HCT116 (cell line): ENCODE data around the gene RNF11. TPM values are rescaled to one million over a fixed set of nuclear protein-coding genes. Genes with fewer than 3 reads are reported as not detected.

Experiments
- ATAC-seq: fragments of 200-7000 bp; cut with Tn5 transposase; 2 replicates; pipeline ENCODE4 v1.9.1; 2020; ENCODE audit warnings: mild to moderate bottlenecking, moderate library complexity
- BruUV-seq: library from RNA; stranded (reverse); fragments of 400-500 nt; replicated peaks from 2 replicates; lab custom pipeline; 2021; lab: Mats Ljungman, UMichigan
- CTCF ChIA-PET: fragments of 300-600 bp; sonication (Branson Sonifier 250); formaldehyde crosslinking; loops from one replicate; lab custom pipeline; 2021; ENCODE audit warnings: antibody characterized with exemption; lab: Charles Lee
- POLR2A ChIA-PET: fragments of 300-600, 350-600 bp; sonication (Branson Sonifier 250); formaldehyde crosslinking; loops from one replicate; lab custom pipeline; 2021; ENCODE audit warnings: antibody characterized with exemption; lab: Charles Lee
- RAD21 ChIA-PET, 2 experiments: fragments of 300-600 bp; sonication (Branson Sonifier 250); formaldehyde crosslinking; loops; one replicate each; lab custom pipeline; 2023; ENCODE audit warnings: low total read pairs in 2 of 2; ENCODE audit not compliant: uncharacterized antibody in 2 of 2, unreplicated experiment in 2 of 2, low non-redundant PET in 1 of 2; lab: Charles Lee
- DNase-seq: peaks from one replicate; pipeline ENCODE4 v3.0.0-alpha.2; 2010; ENCODE audit warnings: low read depth, low spot score
- H2AFZ ChIP-seq: fragments of 200-600 bp; shearing (Covaris generic), sonication (generic); 2 replicates; pipeline ENCODE4 v1.6.1; 2017; ENCODE audit warnings: low read depth, mixed run types, mixed read lengths, antibody characterized with exemption, low read length; ENCODE audit not compliant: poor library complexity, severe bottlenecking
- H3K27ac ChIP-seq: 2 replicates; pipeline ENCODE4 v1.5.1; 2012; ENCODE audit warnings: low read depth, low read length
- H3K27me3 ChIP-seq: fragments of 200-600 bp; sonication (generic); 2 replicates; pipeline ENCODE4 v1.6.1; 2016; ENCODE audit warnings: mixed run types, low read length, mixed read lengths; ENCODE audit not compliant: insufficient read depth
- H3K36me3 ChIP-seq, 2 experiments: fragments of 200-500 bp in 1 of 2; fragments of 200-600 bp in 1 of 2; sonication (Bioruptor generic) in 1 of 2; sonication (generic) in 1 of 2; 2 replicates each; pipeline versions ENCODE4 v1.5.1 to v1.6.1; 2014 to 2016; ENCODE audit warnings: low read length in 2 of 2, inconsistent platforms in 1 of 2, mixed read lengths in 1 of 2, mixed run types in 1 of 2; ENCODE audit not compliant: insufficient read depth in 2 of 2, control insufficient read depth in 1 of 2
- H3K4me1 ChIP-seq, 2 experiments: fragments of 200-600 bp in 1 of 2; sonication (generic) in 1 of 2; 2 replicates each; pipeline versions ENCODE4 v1.5.1 to v1.6.1; 2012 to 2017; ENCODE audit warnings: low read length in 2 of 2, inconsistent platforms in 1 of 2, mild to moderate bottlenecking in 1 of 2, mixed read lengths in 1 of 2, mixed run types in 1 of 2, moderate library complexity in 1 of 2; ENCODE audit not compliant: insufficient read depth in 2 of 2, control insufficient read depth in 1 of 2
- H3K4me2 ChIP-seq: fragments of 200-600 bp; sonication (generic); 2 replicates; pipeline ENCODE4 v1.6.1; 2017; ENCODE audit warnings: mixed run types, low read length, mixed read lengths
- H3K4me3 ChIP-seq, 2 experiments: fragments of 200-600 bp in 1 of 2; sonication (generic) in 1 of 2; replicated peaks in 1 of 2; 2 replicates each; pipeline ENCODE4 v1.5.1; 2011 to 2016; ENCODE audit warnings: low read length in 2 of 2, control low read depth in 1 of 2, low read depth in 1 of 2, mild to moderate bottlenecking in 1 of 2, mixed read lengths in 1 of 2, mixed run types in 1 of 2
- H3K79me2 ChIP-seq: fragments of 200-600 bp; sonication (generic); 2 replicates; pipeline ENCODE4 v1.6.1; 2017; ENCODE audit warnings: mild to moderate bottlenecking, mixed run types, low read length, moderate library complexity, mixed read lengths; ENCODE audit not compliant: insufficient read depth
- H3K9ac ChIP-seq: fragments of 200-600 bp; sonication (generic); 2 replicates; pipeline ENCODE4 v1.6.1; 2016; ENCODE audit warnings: low read length, mixed read lengths
- H3K9me2 ChIP-seq: fragments of 200-600 bp; sonication (generic), shearing (Covaris generic); 2 replicates; pipeline ENCODE4 v1.6.1; 2017; ENCODE audit warnings: mixed run types, mild to moderate bottlenecking, moderate library complexity; ENCODE audit not compliant: insufficient read depth
- H3K9me3 ChIP-seq, 2 experiments: fragments of 200-500 bp in 1 of 2; fragments of 200-600 bp in 1 of 2; sonication (Bioruptor generic) in 1 of 2; sonication (generic) in 1 of 2; 2 replicates each; pipeline ENCODE4 v1.6.1; 2014 to 2017; ENCODE audit warnings: low read length in 2 of 2, mixed read lengths in 2 of 2, inconsistent platforms in 1 of 2, low read depth in 1 of 2, mild to moderate bottlenecking in 1 of 2, mixed run types in 1 of 2, moderate library complexity in 1 of 2; ENCODE audit not compliant: control insufficient read depth in 1 of 2, insufficient read depth in 1 of 2
- H4K20me1 ChIP-seq: fragments of 200-600 bp; sonication (generic), shearing (Covaris generic); 2 replicates; pipeline ENCODE4 v1.6.1; 2017; ENCODE audit warnings: mixed run types, mild to moderate bottlenecking, moderate library complexity; ENCODE audit not compliant: insufficient read depth
- CBX3 ChIP-seq: IDR thresholded peaks from 2 replicates; pipeline ENCODE4 v1.6.1; 2012; ENCODE audit warnings: low read depth
- FOSL1 ChIP-seq: IDR thresholded peaks from 2 replicates; pipeline ENCODE4 v1.6.1; 2012; ENCODE audit warnings: low read depth
- JUND ChIP-seq: IDR thresholded peaks from 2 replicates; pipeline ENCODE4 v1.6.1; 2012
- POLR2A ChIP-seq: IDR thresholded peaks from 2 replicates; pipeline ENCODE4 v1.7.0; 2011; ENCODE audit warnings: borderline replicate concordance; ENCODE audit not compliant: insufficient read depth, insufficient read length; ENCODE audit errors: extremely low read depth
- RAD21 ChIP-seq: IDR thresholded peaks from 2 replicates; pipeline ENCODE4 v1.6.1; 2012; ENCODE audit warnings: low read depth, mild to moderate bottlenecking
- SRF ChIP-seq: IDR thresholded peaks from 2 replicates; pipeline ENCODE4 v1.6.1; 2012; ENCODE audit warnings: low read depth
- YY1 ChIP-seq: IDR thresholded peaks from 2 replicates; pipeline ENCODE4 v1.6.1; 2011; ENCODE audit warnings: low read length, low read depth, moderate library complexity, mild to moderate bottlenecking; ENCODE audit not compliant: insufficient replicate concordance; ENCODE audit errors: extremely low read depth
- ZNF274 ChIP-seq: fragments of 200-500 bp; sonication (Bioruptor generic); IDR thresholded peaks from 2 replicates; pipeline ENCODE4 v1.6.1; 2014; ENCODE audit warnings: mild to moderate bottlenecking, low read depth, low read length, inconsistent platforms
- intact Hi-C: fragments of 100-400 bp; cut with micrococcal nuclease; formaldehyde crosslinking; loops from 2 replicates; pipeline ENCODE4 v1.10.0; 2022
- total RNA-seq: library from RNA; stranded (reverse); gene quantifications from one replicate; pipeline ENCODE4 v1.2.1, GENCODE V29; 2021; ENCODE audit not compliant: unreplicated experiment
- TF ChIP-seq, protein P1 (sequence below): IDR thresholded peaks from 2 replicates; pipeline ENCODE4 v1.6.1; 2012; ENCODE audit warnings: low read depth
- TF ChIP-seq, protein P2 (sequence below): IDR thresholded peaks from 2 replicates; pipeline ENCODE4 v1.6.1; 2012
- TF ChIP-seq, protein P3 (sequence below): IDR thresholded peaks from 2 replicates; pipeline ENCODE4 v1.6.1; 2011; ENCODE audit warnings: mild to moderate bottlenecking, low read length, moderate library complexity; ENCODE audit not compliant: insufficient replicate concordance; ENCODE audit errors: extremely low read depth
- TF ChIP-seq, protein P4 (sequence below), 3 experiments: fragments of 200-600 bp in 1 of 3; sonication (generic) in 1 of 3; IDR thresholded peaks in 2 of 3; conservative IDR thresholded peaks in 1 of 3; 2 replicates each; pipeline ENCODE4 v1.5.1; 2012 to 2017; ENCODE audit warnings: low read depth in 2 of 3, low read length in 2 of 3, antibody characterized with exemption in 1 of 3, borderline replicate concordance in 1 of 3, control low read depth in 1 of 3, mild to moderate bottlenecking in 1 of 3, mixed read lengths in 1 of 3, mixed run types in 1 of 3, moderate library complexity in 1 of 3; ENCODE audit not compliant: insufficient read depth in 1 of 3
- TF ChIP-seq, protein P5 (sequence below): IDR thresholded peaks from 2 replicates; pipeline ENCODE4 v1.6.1; 2012

RNF11 gene
- total RNA-seq, 1 experiment from 2014 or later: 60.9 TPM

DNA sequence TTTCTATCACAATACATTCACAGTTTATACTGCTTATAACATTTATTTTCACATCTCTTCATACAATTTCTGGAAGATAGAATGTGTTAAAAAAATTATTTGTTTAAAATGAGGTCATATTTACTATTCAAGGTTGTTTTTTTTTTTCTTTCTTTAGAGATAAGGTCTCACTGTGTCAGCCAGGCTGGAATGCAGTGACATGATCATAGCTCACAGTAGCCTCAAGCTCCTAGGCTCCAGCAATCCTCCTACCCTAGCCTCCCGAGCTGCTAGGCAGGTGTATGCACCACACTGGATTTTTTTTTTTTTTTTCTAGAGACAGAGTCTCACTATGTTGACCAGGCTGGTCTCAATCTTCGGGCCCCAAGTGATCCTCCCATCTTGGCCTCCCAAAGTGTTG, 19.0 kb upstream of the RNF11 start:
- Histone ChIP-seq H3K36me3 (no peaks in the 10 kb centered on the region), H3K9me3 (no peaks in the 10 kb centered on the region), H4K20me1 (no peaks in the 10 kb centered on the region), H2AFZ (no peak overlapping the region), H3K4me2 (no peak overlapping the region), H3K27ac (no peak overlapping the region), H3K9ac (no peak overlapping the region), H3K9me2 (no peaks in the 10 kb centered on the region), H3K27me3 (no peaks in the 10 kb centered on the region), H3K79me2 (no peaks in the 10 kb centered on the region), H3K4me1 (no peaks in the 10 kb centered on the region), H3K4me3 (no peak overlapping the region)
- no peak for ATAC-seq
- no peak for TF ChIP-seq CBX3
- no peak for TF ChIP-seq JUND
- TF ChIP-seq ZNF274: no peak
- CTCF ChIA-PET: no interaction called here
- DNase-seq: no peak
- POLR2A ChIA-PET: no interaction called here
- RAD21 ChIA-PET: no interaction called here
- intact Hi-C loops: no loop called here
- no TSS peak for BruUV-seq

DNA sequence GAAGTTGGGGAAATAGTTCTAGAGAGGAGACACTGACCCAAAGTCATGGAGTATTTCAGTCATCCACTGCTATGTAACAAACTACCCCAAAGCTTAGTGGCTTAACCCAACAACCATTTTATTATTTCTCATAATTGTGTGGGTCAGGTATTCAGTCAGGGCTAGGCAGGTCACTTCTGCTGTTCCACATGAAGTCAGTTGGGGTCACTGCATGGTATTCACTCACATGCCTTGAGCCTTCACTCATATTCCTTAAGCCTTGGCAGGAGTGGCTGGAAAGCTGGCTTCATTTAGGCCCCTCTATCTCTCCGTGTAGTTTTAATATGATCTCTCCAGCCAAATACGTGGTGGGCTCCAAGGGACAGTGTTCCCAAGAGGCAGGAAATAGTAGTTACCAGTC, 17.5 kb upstream of the RNF11 start:
- RAD21 ChIA-PET: no interaction called here
- H3K4me2 ChIP-seq: no peak overlapping the region
- DNase-seq: no peak
- POLR2A ChIA-PET: no interaction called here
- CTCF ChIA-PET: interaction anchor here (0.7 to 1.3 kb wide), 2 partner anchors 9 to 29 kb away, joined by 3 read pairs; no protein-coding TSS in a partner anchor
- H3K9ac ChIP-seq: no peak overlapping the region
- no peaks in the 10 kb centered on the region for H3K4me1 ChIP-seq
- H3K9me3 ChIP-seq: no peaks in the 10 kb centered on the region
- H3K36me3 ChIP-seq: no peaks in the 10 kb centered on the region
- TF ChIP-seq, protein P1, sequence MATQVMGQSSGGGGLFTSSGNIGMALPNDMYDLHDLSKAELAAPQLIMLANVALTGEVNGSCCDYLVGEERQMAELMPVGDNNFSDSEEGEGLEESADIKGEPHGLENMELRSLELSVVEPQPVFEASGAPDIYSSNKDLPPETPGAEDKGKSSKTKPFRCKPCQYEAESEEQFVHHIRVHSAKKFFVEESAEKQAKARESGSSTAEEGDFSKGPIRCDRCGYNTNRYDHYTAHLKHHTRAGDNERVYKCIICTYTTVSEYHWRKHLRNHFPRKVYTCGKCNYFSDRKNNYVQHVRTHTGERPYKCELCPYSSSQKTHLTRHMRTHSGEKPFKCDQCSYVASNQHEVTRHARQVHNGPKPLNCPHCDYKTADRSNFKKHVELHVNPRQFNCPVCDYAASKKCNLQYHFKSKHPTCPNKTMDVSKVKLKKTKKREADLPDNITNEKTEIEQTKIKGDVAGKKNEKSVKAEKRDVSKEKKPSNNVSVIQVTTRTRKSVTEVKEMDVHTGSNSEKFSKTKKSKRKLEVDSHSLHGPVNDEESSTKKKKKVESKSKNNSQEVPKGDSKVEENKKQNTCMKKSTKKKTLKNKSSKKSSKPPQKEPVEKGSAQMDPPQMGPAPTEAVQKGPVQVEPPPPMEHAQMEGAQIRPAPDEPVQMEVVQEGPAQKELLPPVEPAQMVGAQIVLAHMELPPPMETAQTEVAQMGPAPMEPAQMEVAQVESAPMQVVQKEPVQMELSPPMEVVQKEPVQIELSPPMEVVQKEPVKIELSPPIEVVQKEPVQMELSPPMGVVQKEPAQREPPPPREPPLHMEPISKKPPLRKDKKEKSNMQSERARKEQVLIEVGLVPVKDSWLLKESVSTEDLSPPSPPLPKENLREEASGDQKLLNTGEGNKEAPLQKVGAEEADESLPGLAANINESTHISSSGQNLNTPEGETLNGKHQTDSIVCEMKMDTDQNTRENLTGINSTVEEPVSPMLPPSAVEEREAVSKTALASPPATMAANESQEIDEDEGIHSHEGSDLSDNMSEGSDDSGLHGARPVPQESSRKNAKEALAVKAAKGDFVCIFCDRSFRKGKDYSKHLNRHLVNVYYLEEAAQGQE: no peak
- TF ChIP-seq SRF (no peak), POLR2A (no peak), YY1 (no peak), RAD21 (peak; percentile 35; the same call in 1 of the 2 replicates), FOSL1 (no peak)
- TF ChIP-seq, protein P2, sequence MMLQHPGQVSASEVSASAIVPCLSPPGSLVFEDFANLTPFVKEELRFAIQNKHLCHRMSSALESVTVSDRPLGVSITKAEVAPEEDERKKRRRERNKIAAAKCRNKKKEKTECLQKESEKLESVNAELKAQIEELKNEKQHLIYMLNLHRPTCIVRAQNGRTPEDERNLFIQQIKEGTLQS: no peak
- TF ChIP-seq, protein P3, sequence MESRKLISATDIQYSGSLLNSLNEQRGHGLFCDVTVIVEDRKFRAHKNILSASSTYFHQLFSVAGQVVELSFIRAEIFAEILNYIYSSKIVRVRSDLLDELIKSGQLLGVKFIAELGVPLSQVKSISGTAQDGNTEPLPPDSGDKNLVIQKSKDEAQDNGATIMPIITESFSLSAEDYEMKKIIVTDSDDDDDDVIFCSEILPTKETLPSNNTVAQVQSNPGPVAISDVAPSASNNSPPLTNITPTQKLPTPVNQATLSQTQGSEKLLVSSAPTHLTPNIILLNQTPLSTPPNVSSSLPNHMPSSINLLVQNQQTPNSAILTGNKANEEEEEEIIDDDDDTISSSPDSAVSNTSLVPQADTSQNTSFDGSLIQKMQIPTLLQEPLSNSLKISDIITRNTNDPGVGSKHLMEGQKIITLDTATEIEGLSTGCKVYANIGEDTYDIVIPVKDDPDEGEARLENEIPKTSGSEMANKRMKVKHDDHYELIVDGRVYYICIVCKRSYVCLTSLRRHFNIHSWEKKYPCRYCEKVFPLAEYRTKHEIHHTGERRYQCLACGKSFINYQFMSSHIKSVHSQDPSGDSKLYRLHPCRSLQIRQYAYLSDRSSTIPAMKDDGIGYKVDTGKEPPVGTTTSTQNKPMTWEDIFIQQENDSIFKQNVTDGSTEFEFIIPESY: no peak
- TF ChIP-seq, protein P4, sequence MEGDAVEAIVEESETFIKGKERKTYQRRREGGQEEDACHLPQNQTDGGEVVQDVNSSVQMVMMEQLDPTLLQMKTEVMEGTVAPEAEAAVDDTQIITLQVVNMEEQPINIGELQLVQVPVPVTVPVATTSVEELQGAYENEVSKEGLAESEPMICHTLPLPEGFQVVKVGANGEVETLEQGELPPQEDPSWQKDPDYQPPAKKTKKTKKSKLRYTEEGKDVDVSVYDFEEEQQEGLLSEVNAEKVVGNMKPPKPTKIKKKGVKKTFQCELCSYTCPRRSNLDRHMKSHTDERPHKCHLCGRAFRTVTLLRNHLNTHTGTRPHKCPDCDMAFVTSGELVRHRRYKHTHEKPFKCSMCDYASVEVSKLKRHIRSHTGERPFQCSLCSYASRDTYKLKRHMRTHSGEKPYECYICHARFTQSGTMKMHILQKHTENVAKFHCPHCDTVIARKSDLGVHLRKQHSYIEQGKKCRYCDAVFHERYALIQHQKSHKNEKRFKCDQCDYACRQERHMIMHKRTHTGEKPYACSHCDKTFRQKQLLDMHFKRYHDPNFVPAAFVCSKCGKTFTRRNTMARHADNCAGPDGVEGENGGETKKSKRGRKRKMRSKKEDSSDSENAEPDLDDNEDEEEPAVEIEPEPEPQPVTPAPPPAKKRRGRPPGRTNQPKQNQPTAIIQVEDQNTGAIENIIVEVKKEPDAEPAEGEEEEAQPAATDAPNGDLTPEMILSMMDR (IDR thresholded peaks at IDR 0.05 in 2 of 3, conservative IDR thresholded peaks at IDR 0.05 in 1 of 3; ENCODE audit: borderline replicate concordance in 1 of 3, insufficient read depth in 1 of 3, low read depth in 2 of 3, low read length in 2 of 3): peak in 2 of 3 experiments; percentile 8 to 10; a peak in 1 of 6 replicates
- TF ChIP-seq, protein P5, sequence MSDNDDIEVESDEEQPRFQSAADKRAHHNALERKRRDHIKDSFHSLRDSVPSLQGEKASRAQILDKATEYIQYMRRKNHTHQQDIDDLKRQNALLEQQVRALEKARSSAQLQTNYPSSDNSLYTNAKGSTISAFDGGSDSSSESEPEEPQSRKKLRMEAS: no peak
- intact Hi-C loops: no loop called here
- no peaks in the 10 kb centered on the region for H3K79me2 ChIP-seq
- H3K27ac ChIP-seq: no peak overlapping the region
- H2AFZ ChIP-seq: no peak overlapping the region
- no peaks in the 10 kb centered on the region for H3K27me3 ChIP-seq
- BruUV-seq: no TSS peak
- H3K4me3 ChIP-seq: no peak overlapping the region
- H3K9me2 ChIP-seq: no peaks in the 10 kb centered on the region
- ATAC-seq: peak; percentile 85
- no peaks in the 10 kb centered on the region for H4K20me1 ChIP-seq
